HEK293T (cell line): ENCODE measurements around the gene KRT2.

Experiments used
- CTCF ChIA-PET: fragments of 350-600 bp; formaldehyde crosslinking; extraction: SDS; loops from one replicate; lab custom pipeline; 2021; ENCODE audit warnings: antibody characterized with exemption, inconsistent platforms; lab: Yijun Ruan, JAX
- POLR2A ChIA-PET: fragments of 350-600 bp; formaldehyde crosslinking; extraction: SDS; loops from one replicate; lab custom pipeline; 2020; ENCODE audit warnings: antibody characterized with exemption, inconsistent platforms; lab: Yijun Ruan, JAX
- DNase-seq: peaks from one replicate; pipeline ENCODE4 v3.0.0; 2012; ENCODE audit warnings: mixed read lengths; ENCODE audit errors: extremely low spot score
- ARNT ChIP-seq: fragments of 450-650 bp; IDR thresholded peaks from 2 replicates; pipeline ENCODE4 v1.6.1; 2017; ENCODE audit warnings: mild to moderate bottlenecking
- BHLHE40 ChIP-seq: fragments of 450-650 bp; IDR thresholded peaks from 2 replicates; pipeline ENCODE4 v1.6.1; 2016; ENCODE audit warnings: mild to moderate bottlenecking, moderate library complexity, borderline replicate concordance
- CTBP1 ChIP-seq: fragments of 450-650 bp; IDR thresholded peaks from 2 replicates; pipeline ENCODE4 v1.6.1; 2016; ENCODE audit warnings: borderline replicate concordance
- ELF4 ChIP-seq: fragments of 450-650 bp; IDR thresholded peaks from 2 replicates; pipeline ENCODE4 v1.6.1; 2017; ENCODE audit warnings: antibody characterized with exemption
- FOXA1 ChIP-seq: fragments of 450-650 bp; IDR thresholded peaks from 2 replicates; pipeline ENCODE4 v1.6.1; 2016; ENCODE audit warnings: mild to moderate bottlenecking
- FOXK2 ChIP-seq: fragments of 450-650 bp; IDR thresholded peaks from 2 replicates; pipeline ENCODE4 v1.6.1; 2016; ENCODE audit warnings: mild to moderate bottlenecking
- FOXM1 ChIP-seq: fragments of 450-650 bp; IDR thresholded peaks from 2 replicates; pipeline ENCODE4 v1.6.1; 2017; ENCODE audit warnings: mild to moderate bottlenecking, borderline replicate concordance
- HDGF ChIP-seq: fragments of 450-650 bp; IDR thresholded peaks from 2 replicates; pipeline ENCODE4 v1.6.1; 2017; ENCODE audit warnings: antibody characterized with exemption, borderline replicate concordance
- L3MBTL2 ChIP-seq: fragments of 450-650 bp; conservative IDR thresholded peaks from 2 replicates; pipeline ENCODE4 v1.6.1; 2016; ENCODE audit warnings: mild to moderate bottlenecking
- LEF1 ChIP-seq: fragments of 450-650 bp; IDR thresholded peaks from 2 replicates; pipeline ENCODE4 v1.6.1; 2017; ENCODE audit warnings: mild to moderate bottlenecking, borderline replicate concordance
- NFRKB ChIP-seq: fragments of 450-650 bp; IDR thresholded peaks from 2 replicates; pipeline ENCODE4 v1.6.1; 2016; ENCODE audit warnings: mild to moderate bottlenecking, moderate library complexity
- SP1 ChIP-seq: fragments of 450-650 bp; IDR thresholded peaks from 2 replicates; pipeline ENCODE4 v1.6.1; 2017
- SUZ12 ChIP-seq: fragments of 450-650 bp; IDR thresholded peaks from 2 replicates; pipeline ENCODE4 v1.6.1; 2016; ENCODE audit warnings: mild to moderate bottlenecking
- TARDBP ChIP-seq: fragments of 450-650 bp; IDR thresholded peaks from 2 replicates; pipeline ENCODE4 v1.6.1; 2016
- ZNF384 ChIP-seq: fragments of 450-650 bp; IDR thresholded peaks from 2 replicates; pipeline ENCODE4 v1.6.1; 2016
- TF ChIP-seq, protein P1 (sequence below): fragments of 450-650 bp; IDR thresholded peaks from 2 replicates; pipeline ENCODE4 v1.6.1; 2016

KRT2 gene

DNA sequence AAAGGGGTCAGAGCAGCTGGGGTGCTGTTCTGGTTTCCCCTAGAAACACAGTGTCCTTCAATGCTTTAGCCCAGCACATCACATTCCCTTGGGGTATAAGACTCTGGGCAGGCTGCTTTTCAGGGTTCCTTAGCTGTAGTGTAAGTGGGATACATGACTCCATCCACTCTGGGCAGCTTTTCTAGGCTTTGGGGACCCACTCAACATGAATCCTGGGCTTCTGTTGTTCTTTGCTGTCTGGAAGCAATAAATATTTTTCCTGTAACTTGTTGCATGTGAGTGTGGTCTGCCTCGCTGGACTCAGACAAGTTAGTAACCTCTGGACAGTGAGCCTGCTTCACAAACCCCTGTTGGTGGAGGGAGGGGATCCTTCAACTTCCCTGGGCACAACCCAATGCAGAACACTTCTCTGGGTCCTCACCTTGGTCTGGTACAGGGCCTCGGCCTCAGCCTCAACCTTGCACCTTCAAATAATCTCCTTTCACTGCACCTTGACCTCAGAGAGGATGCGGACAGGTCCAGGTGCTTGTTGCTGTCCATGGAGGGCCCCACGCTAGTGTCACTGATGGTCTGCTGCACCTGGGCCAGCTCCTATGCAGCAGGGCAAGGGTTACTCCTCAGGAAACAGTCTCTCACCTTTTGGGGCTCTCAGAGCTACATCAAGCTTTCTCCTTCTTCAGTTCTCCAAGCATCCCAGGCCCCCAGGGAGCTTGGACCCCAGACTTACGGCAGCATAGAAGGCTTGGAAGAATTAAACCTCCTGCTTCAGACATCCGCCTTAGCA lies 20.1 kb downstream of the KRT2 start:
- CTCF ChIA-PET, result no interaction called here
- POLR2A ChIA-PET, result no interaction called here
- TF ChIP-seq FOXA1, result no peak
- no peak for TF ChIP-seq ARNT
- no peak for TF ChIP-seq SUZ12
- no peak for TF ChIP-seq HDGF
- TF ChIP-seq L3MBTL2, result no peak
- no peak for TF ChIP-seq SP1
- no peak for TF ChIP-seq FOXM1
- TF ChIP-seq NFRKB, result no peak
- TF ChIP-seq CTBP1, result no peak
- no peak for TF ChIP-seq ZNF384
- TF ChIP-seq LEF1, result no peak
- TF ChIP-seq BHLHE40, result no peak
- TF ChIP-seq FOXK2, result no peak
- no peak for TF ChIP-seq ELF4
- DNase-seq, result no peak

DNA sequence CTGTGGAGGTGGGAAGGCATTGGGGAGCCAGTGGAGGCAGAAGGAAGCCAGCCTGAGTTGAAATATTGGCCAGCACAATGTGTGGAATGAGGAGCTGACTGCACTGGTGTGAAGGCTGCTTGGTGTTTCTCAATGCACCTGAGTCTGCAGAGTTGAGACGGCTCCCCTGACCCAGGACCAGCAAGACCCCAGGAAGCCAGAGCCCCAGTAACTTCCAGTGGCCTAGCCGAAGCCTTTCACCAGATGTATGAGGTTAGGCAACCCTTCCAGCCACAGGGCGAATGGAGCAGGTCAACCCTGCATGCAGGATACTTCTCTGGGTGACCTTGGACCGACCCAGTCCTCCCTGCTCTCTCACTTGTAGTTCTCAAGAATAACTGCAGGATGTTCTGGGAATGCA lies 20.7 kb downstream of the KRT2 start:
- no peak for TF ChIP-seq FOXK2
- no peak for TF ChIP-seq CTBP1
- CTCF ChIA-PET, result no interaction called here
- DNase-seq, result no peak
- POLR2A ChIA-PET, result no interaction called here

DNA sequence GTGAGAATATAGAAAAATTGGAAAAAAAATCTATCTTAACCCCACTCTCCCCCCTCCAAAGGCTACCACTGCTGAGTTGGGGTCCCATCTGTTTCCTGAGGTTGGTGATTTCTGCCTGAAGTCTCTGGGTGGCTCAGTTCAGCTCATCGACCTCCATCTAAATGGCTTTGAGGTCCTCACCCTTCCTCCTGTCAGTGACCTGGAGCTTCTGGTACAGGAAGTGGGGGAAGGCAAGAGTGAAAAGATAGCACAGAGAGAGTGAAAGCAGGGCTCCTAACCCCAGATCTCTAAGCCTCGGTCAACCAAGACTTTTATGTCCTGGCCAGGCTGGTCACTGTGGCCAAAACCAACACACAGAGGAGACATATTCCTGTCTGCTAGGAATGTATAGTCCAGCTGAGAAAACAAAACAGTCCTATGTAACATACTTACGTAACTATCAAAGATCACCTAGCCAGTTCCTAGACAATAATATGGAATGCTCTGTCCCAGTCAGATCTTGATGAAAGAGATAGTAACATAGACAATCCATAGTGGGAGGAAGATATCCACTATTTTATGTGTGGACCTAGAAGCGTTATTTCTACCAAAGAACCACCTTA lies 21.3 kb downstream of the KRT2 start:
- POLR2A ChIA-PET, result no interaction called here
- TF ChIP-seq SUZ12, result no peak
- DNase-seq, result no peak
- CTCF ChIA-PET, result no interaction called here

DNA sequence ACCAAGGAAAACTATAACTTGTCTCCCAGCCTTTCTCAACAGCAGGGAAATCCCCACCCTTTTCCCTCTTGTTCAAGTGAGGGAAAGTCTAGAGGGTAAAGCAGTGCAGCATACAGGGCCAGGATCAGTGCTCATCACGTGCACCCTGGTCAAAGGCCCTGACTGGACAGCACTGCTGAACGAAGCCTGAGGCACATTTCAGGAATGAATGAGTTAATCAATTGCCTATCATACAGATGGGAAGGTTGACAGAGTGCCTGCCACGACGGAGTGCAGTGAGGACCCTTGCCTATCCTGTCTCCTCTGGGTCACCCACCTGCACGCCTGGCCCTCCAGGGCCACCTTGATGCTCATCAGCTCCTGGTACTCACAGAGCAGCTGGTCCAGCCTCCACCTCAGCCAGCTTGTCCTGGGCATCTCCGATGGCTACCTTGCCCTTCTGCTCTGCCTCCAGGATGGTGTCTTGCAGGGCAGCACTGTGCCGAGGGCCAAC lies 22.0 kb downstream of the KRT2 start:
- ChIA-PET CTCF (no interaction called here), POLR2A (no interaction called here)
- DNase-seq, result no peak
- no peak for TF ChIP-seq ARNT
- no peak for TF ChIP-seq NFRKB
- TF ChIP-seq FOXA1, result no peak
- TF ChIP-seq ELF4, result no peak

DNA sequence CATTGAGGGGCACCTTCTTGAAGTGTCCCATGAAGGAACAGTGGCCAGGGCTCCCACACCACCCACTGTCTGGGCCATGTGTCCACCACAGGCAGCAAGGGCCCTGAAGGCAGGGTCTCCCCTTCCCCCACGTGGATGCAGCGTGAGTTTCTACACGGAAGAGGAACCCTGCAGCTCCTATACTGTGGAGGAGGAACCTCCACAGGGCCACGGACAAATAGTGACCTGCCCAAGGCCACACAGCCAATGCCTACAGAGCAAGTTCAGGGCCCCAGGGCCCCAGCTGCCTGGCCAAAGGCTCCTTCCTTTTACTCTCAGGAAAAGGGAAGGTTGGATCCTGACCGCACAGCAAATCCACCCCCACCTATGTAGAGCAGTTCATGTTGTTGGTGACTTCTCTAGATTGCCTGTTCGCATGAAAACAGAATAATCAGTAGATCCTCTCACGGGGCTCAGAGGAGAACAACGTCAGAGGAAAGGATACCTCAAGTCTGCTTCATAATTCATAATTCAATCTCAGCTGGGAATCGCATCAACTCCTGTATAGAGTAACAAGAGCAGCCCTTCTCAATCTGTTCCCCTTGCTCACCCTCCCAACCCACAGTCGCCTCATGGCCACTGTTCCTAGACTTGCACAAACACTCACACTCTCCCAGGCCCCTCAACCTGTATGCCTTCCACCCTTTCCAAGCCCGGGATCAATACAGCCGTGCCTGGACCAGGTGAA lies 22.6 kb downstream of the KRT2 start:
- CTCF ChIA-PET, result no interaction called here
- DNase-seq, result no peak
- POLR2A ChIA-PET, result no interaction called here
- TF ChIP-seq FOXK2 (no peak), SP1 (no peak), ELF4 (no peak), NFRKB (no peak), SUZ12 (no peak), FOXM1 (no peak), TARDBP (no peak), FOXA1 (no peak), HDGF (no peak), ZNF384 (no peak), L3MBTL2 (no peak)
- TF ChIP-seq, protein P1, sequence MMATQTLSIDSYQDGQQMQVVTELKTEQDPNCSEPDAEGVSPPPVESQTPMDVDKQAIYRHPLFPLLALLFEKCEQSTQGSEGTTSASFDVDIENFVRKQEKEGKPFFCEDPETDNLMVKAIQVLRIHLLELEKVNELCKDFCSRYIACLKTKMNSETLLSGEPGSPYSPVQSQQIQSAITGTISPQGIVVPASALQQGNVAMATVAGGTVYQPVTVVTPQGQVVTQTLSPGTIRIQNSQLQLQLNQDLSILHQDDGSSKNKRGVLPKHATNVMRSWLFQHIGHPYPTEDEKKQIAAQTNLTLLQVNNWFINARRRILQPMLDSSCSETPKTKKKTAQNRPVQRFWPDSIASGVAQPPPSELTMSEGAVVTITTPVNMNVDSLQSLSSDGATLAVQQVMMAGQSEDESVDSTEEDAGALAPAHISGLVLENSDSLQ, result no peak

DNA sequence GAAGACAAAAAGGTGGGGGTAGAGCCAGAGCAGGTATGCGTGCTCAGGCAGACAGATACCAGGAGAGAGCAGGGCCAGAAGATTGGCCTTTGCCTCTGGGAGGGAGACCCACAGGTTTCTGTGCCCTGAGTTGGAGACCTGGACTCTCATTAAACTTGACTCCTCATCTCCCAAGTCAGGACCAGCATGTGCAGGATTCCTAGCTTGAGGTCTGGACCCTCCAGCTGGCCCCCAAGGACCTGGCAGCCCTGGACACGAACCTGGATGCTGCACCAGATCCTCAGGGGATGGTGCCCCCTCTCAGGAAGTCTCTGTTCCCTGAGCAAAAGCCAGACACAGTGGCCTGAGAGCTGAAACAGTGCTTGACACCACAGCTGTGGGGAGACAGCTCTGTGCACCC lies 23.2 kb downstream of the KRT2 start:
- TF ChIP-seq HDGF, result no peak
- TF ChIP-seq SUZ12, result no peak
- TF ChIP-seq, protein P1, result no peak
- POLR2A ChIA-PET, result no interaction called here
- DNase-seq, result no peak
- CTCF ChIA-PET, result no interaction called here

DNA sequence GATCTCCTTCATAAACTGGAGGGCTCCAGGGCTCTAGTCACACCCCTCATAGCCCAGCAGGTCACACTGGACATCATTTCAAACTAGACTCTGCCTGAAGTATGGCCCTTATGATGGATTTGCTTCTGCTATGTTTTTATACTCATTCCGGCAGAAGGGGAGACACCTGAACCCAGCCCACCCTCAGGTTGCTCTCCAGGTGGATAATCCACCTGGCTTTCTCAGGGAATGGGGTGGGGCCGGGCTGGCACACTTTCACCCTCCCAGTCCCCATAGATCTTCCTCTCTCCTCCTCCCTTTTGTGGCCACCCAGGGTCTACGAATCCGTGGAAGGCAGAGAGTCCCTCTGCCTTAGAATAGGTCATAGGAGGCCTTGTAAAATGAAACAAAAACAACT lies 23.9 kb downstream of the KRT2 start:
- CTCF ChIA-PET, result no interaction called here
- DNase-seq, result no peak
- no peak for TF ChIP-seq SP1
- no peak for TF ChIP-seq L3MBTL2
- TF ChIP-seq ARNT, result no peak
- POLR2A ChIA-PET, result no interaction called here
